ENCODE data around the gene COX6B1. TPM values are rescaled to one million over a fixed set of nuclear protein-coding genes. Genes with fewer than 3 reads are reported as not detected.

COX6B1 gene
- total and polyA plus RNA-seq, 4 donors: 202 to 1,407 (median 508) TPM

- Histone ChIP-seq H3K4me3 (no peak overlapping the region), H3K4me1 (ENCODE audit: control insufficient read depth in 5 of 5, insufficient read depth in 5 of 5, low read length in 5 of 5) (peaks cover 0 to 4% (median 2%) of the 10 kb centered on the region in 5 donors), H3K9me3 (ENCODE audit: control insufficient read depth in 4 of 4, insufficient read depth in 3 of 4, low read length in 3 of 4) (peaks cover 0 to 5% (median 2%) of the 10 kb centered on the region in 4 donors), H3K36me3 (ENCODE audit: control insufficient read depth in 4 of 4, insufficient read depth in 4 of 4, low read length in 4 of 4) (peaks cover 0 to under 1% (median 0%) of the 10 kb centered on the region in 4 donors), H3K9ac (ENCODE audit: insufficient read depth in 1 of 2, low read length in 2 of 2) (no peak overlapping the region), H3K27ac (ENCODE audit: low read depth in 1 of 2, low read length in 1 of 2) (no peak overlapping the region), H3K27me3 (ENCODE audit: control insufficient read depth in 3 of 3, insufficient read depth in 3 of 3, low read length in 2 of 3) (no peaks in the 10 kb centered on the region)
- WGBS, 2 donors: 78 to 87% methylated on average over 3 of the region's 3 CpGs
- TF ChIP-seq CTCF (IDR thresholded peaks at IDR 0.05; ENCODE audit: control extremely low read depth, extremely low read depth): no peak
- DNase-seq (no peak), ATAC-seq (ENCODE audit: insufficient read depth, low FRiP score) (no peak)
Observed at GRCh38 chr19:35607661-35608060, 40.5 kb upstream of the COX6B1 start.

DNA sequence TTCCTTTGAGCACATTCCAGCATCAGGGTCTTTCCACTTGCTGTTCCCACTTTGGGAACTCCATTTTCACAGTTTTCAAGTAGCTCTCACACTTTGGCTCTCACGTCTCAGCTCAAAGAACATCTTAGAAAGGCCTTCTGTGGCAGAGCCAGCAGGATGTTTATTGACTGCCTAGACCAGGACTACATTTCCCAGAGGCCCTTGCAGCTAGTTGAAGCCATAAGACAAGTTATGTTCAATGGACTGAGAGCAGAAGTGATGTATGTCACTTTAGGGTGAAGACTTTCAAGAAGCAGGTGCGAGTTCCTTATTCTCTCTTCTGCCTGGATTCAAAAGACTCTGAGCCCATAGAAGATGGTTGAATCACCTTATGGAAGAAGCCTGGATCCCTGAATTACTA lies 39.9 kb upstream of the COX6B1 start:
- no peak for DNase-seq
- Histone ChIP-seq H3K27me3 (ENCODE audit: control insufficient read depth in 3 of 3, insufficient read depth in 3 of 3, low read length in 2 of 3) (no peaks in the 10 kb centered on the region), H3K9ac (ENCODE audit: insufficient read depth in 1 of 2, low read length in 2 of 2) (no peak overlapping the region), H3K36me3 (ENCODE audit: control insufficient read depth in 4 of 4, insufficient read depth in 4 of 4, low read length in 4 of 4) (peaks cover 0 to 3% (median 0%) of the 10 kb centered on the region in 4 donors), H3K4me3 (no peak overlapping the region), H3K4me1 (ENCODE audit: control insufficient read depth in 5 of 5, insufficient read depth in 5 of 5, low read length in 5 of 5) (peaks cover 0 to 8% (median 3%) of the 10 kb centered on the region in 5 donors), H3K27ac (ENCODE audit: low read depth in 1 of 2, low read length in 1 of 2) (no peak overlapping the region), H3K9me3 (ENCODE audit: control insufficient read depth in 4 of 4, insufficient read depth in 3 of 4, low read length in 3 of 4) (peaks cover 0 to 5% (median 2%) of the 10 kb centered on the region in 4 donors)
- WGBS, 2 donors: 83 to 95% methylated on average over 2 of the region's 2 CpGs
- ATAC-seq (ENCODE audit: insufficient read depth, low FRiP score): no peak
- TF ChIP-seq CTCF (IDR thresholded peaks at IDR 0.05; ENCODE audit: control extremely low read depth, extremely low read depth): no peak

DNA sequence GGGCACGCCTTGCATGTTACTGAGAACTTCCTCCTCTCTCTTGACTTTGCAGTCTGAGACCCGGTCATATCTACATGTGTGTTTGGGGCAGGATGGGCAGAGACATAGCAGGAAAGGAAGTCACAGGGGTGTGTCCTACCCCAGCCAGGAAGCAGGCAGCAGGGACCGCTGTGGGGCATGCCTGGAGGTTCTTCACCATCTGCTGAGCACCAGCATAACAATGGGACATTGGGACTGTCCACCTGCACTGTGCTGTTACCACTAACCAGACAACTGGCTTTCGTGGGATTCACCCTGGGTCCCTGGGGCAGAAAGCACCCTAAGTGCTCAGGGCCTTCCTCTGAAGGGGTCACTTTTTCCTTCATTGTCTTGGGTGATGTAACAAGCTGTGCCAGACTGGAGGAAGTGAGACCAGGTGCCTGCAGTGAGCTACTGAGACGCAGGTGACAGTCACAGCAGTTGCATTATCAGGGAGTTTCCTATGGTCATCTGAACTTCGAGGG lies 38.2 kb upstream of the COX6B1 start:
- Histone ChIP-seq H3K36me3 (ENCODE audit: control insufficient read depth in 4 of 4, insufficient read depth in 4 of 4, low read length in 4 of 4) (peaks cover 0 to 3% (median 0%) of the 10 kb centered on the region in 4 donors), H3K4me3 (no peak overlapping the region), H3K9me3 (ENCODE audit: control insufficient read depth in 4 of 4, insufficient read depth in 3 of 4, low read length in 3 of 4) (peaks cover 0 to 5% (median 2%) of the 10 kb centered on the region in 4 donors), H3K4me1 (ENCODE audit: control insufficient read depth in 5 of 5, insufficient read depth in 5 of 5, low read length in 5 of 5) (peaks cover 0 to 10% (median 3%) of the 10 kb centered on the region in 5 donors), H3K9ac (ENCODE audit: insufficient read depth in 1 of 2, low read length in 2 of 2) (no peak overlapping the region), H3K27ac (ENCODE audit: low read depth in 1 of 2, low read length in 1 of 2) (no peak overlapping the region), H3K27me3 (ENCODE audit: control insufficient read depth in 3 of 3, insufficient read depth in 3 of 3, low read length in 2 of 3) (no peaks in the 10 kb centered on the region)
- TF ChIP-seq CTCF (IDR thresholded peaks at IDR 0.05; ENCODE audit: control extremely low read depth, extremely low read depth): no peak
- WGBS, 2 donors: 36 to 55% methylated on average over 6 of the region's 6 CpGs
- ATAC-seq (ENCODE audit: insufficient read depth, low FRiP score): no peak
- DNase-seq: no peak

DNA sequence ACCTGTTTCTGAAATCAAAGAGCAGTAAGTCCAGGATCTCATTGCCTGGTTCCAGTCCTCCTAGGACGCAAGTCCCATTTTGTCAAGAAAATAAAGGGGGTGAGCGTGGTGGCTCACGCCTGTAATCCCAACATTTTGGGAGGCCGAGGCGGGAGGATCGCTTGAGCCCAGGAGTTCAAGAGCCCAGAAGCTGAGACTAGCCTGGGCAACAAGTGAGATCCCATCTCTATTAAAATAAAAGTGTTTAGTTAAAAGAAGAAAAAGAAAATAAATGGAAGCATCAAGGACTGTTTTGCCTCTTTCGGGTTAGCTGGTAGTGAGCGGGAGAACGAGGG lies 35.9 kb upstream of the COX6B1 start:
- Histone ChIP-seq H3K9me3 (ENCODE audit: control insufficient read depth in 4 of 4, insufficient read depth in 3 of 4, low read length in 3 of 4) (peaks cover 0 to 4% (median 2%) of the 10 kb centered on the region in 4 donors), H3K4me1 (ENCODE audit: control insufficient read depth in 5 of 5, insufficient read depth in 5 of 5, low read length in 5 of 5) (peaks cover 0 to 10% (median 3%) of the 10 kb centered on the region in 5 donors), H3K27ac (ENCODE audit: low read depth in 1 of 2, low read length in 1 of 2) (no peak overlapping the region), H3K4me3 (no peak overlapping the region), H3K9ac (ENCODE audit: insufficient read depth in 1 of 2, low read length in 2 of 2) (peak overlapping the region in 1 of 2 donors; percentile 72), H3K27me3 (ENCODE audit: control insufficient read depth in 3 of 3, insufficient read depth in 3 of 3, low read length in 2 of 3) (no peaks in the 10 kb centered on the region), H3K36me3 (ENCODE audit: control insufficient read depth in 4 of 4, insufficient read depth in 4 of 4, low read length in 4 of 4) (peaks cover 0 to 11% (median 5%) of the 10 kb centered on the region in 4 donors)
- WGBS, 2 donors: 39 to 43% methylated on average over 9 of the region's 9 CpGs
- ATAC-seq (ENCODE audit: insufficient read depth, low FRiP score) (no peak), DNase-seq (no peak)
- TF ChIP-seq CTCF (IDR thresholded peaks at IDR 0.05; ENCODE audit: control extremely low read depth, extremely low read depth): no peak

All from lung (tissue), 12 donors.